Gastrocnemius medialis (tissue), 4 donors: ENCODE measurements around the gene SFT2D1.

Experiments
- POLR2A ChIP-seq, 2 donors: fragments of 450-650 bp; IDR thresholded peaks; one replicate each; pipeline ENCODE4 v1.6.1; 2017; ENCODE audit warnings: antibody characterized with exemption in 2 of 2, mild to moderate bottlenecking in 2 of 2, moderate library complexity in 2 of 2
- TF ChIP-seq, protein P1 (sequence below), 5 experiments: fragments of 450-650 bp in 3 of 5; fragments of 200-600 bp in 2 of 5; sonication (generic) in 2 of 5; IDR thresholded peaks in 4 of 5; conservative IDR thresholded peaks in 1 of 5; 1 replicate in 4 of 5; 2 replicates in 1 of 5; pipeline ENCODE4 v1.5.1; 2016 to 2019; ENCODE audit warnings: antibody characterized with exemption in 5 of 5, mild to moderate bottlenecking in 3 of 5, moderate library complexity in 3 of 5

DNA sequence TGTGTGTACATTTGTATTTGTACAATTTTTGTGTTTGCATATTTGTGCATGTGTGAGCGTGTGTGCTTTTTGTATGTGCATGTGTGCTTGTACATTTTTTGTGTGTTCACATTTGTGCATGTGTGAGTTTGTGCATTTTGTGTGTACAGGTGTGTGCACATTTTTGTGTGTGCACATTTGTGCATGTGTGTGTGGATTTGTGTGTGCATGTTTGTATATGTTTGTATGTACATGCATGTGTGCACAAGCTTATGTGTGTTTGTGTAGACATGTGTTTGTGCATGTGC lies 63.0 kb downstream of the SFT2D1 start:
- TF ChIP-seq POLR2A (IDR thresholded peaks at IDR 0.05): no peak
- TF ChIP-seq, protein P1, sequence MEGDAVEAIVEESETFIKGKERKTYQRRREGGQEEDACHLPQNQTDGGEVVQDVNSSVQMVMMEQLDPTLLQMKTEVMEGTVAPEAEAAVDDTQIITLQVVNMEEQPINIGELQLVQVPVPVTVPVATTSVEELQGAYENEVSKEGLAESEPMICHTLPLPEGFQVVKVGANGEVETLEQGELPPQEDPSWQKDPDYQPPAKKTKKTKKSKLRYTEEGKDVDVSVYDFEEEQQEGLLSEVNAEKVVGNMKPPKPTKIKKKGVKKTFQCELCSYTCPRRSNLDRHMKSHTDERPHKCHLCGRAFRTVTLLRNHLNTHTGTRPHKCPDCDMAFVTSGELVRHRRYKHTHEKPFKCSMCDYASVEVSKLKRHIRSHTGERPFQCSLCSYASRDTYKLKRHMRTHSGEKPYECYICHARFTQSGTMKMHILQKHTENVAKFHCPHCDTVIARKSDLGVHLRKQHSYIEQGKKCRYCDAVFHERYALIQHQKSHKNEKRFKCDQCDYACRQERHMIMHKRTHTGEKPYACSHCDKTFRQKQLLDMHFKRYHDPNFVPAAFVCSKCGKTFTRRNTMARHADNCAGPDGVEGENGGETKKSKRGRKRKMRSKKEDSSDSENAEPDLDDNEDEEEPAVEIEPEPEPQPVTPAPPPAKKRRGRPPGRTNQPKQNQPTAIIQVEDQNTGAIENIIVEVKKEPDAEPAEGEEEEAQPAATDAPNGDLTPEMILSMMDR (IDR thresholded peaks at IDR 0.05 in 4 of 5, conservative IDR thresholded peaks at IDR 0.05 in 1 of 5): no peak
